ENCODE data around the gene UBR3. TPM values are rescaled to one million over a fixed set of nuclear protein-coding genes. Genes with fewer than 3 reads are reported as not detected.
A peak's percentile ranks its signal among the peaks of the same experiment; 100 is the strongest.

Gene UBR3
- total and polyA plus RNA-seq, 4 donors, result 6.1 to 63.9 (median 41.2) TPM

- H3K4me1 ChIP-seq (ENCODE audit: control insufficient read depth in 1 of 2, insufficient read depth in 2 of 2, low read length in 2 of 2), result no peaks in the 10 kb centered on the region
- no peaks in the 10 kb centered on the region for H3K9me3 ChIP-seq (ENCODE audit: control insufficient read depth, low read length)
- no peak overlapping the region for H3K4me3 ChIP-seq (ENCODE audit: low read length in 2 of 2)
- no peaks in the 10 kb centered on the region for H3K27me3 ChIP-seq (ENCODE audit: control insufficient read depth in 1 of 2, insufficient read depth in 2 of 2, low read length in 1 of 2)
- 73 to 91% methylated on average over 2 of the region's 2 CpGs for WGBS, 2 donors
- DNase-seq (no peak), ATAC-seq (ENCODE audit: low FRiP score) (no peak)
- H3K27ac ChIP-seq (ENCODE audit: low read depth in 1 of 2, low read length in 2 of 2), result no peak overlapping the region
- intact Hi-C loops (cut with DNase I), result no loop called here
- H3K36me3 ChIP-seq (ENCODE audit: control insufficient read depth in 1 of 2, insufficient read depth in 2 of 2, low read length in 1 of 2), result peaks cover 2 to 4% of the 10 kb centered on the region in 2 donors
Measured at GRCh38 chr2:170070778-170071177, 243.5 kb downstream of the UBR3 start.

GRCh38 chr2:170073288-170073687 is 246.0 kb downstream of the UBR3 start:
- H3K36me3 ChIP-seq (ENCODE audit: control insufficient read depth in 1 of 2, insufficient read depth in 2 of 2, low read length in 1 of 2), result peaks cover 0 to 3% of the 10 kb centered on the region in 2 donors
- DNase-seq (peak in 1 of 2 donors; percentile 77), ATAC-seq (ENCODE audit: low FRiP score) (no peak)
- 1 to 2% methylated on average over 2 of the region's 2 CpGs for WGBS, 2 donors
- H3K4me1 ChIP-seq (ENCODE audit: control insufficient read depth in 1 of 2, insufficient read depth in 2 of 2, low read length in 2 of 2), result no peaks in the 10 kb centered on the region
- H3K9me3 ChIP-seq (ENCODE audit: control insufficient read depth, low read length), result no peaks in the 10 kb centered on the region
- no peaks in the 10 kb centered on the region for H3K27me3 ChIP-seq (ENCODE audit: control insufficient read depth in 1 of 2, insufficient read depth in 2 of 2, low read length in 1 of 2)
- intact Hi-C loops (cut with DNase I), result no loop called here
- H3K4me3 ChIP-seq (ENCODE audit: low read length in 2 of 2), result no peak overlapping the region
- no peak overlapping the region for H3K27ac ChIP-seq (ENCODE audit: low read depth in 1 of 2, low read length in 2 of 2)

- intact Hi-C loops (cut with DNase I), result no loop called here
- H3K27ac ChIP-seq (ENCODE audit: low read depth in 1 of 2, low read length in 2 of 2), result no peak overlapping the region
- H3K27me3 ChIP-seq (ENCODE audit: control insufficient read depth in 1 of 2, insufficient read depth in 2 of 2, low read length in 1 of 2), result no peaks in the 10 kb centered on the region
- H3K9me3 ChIP-seq (ENCODE audit: control insufficient read depth, low read length), result no peaks in the 10 kb centered on the region
- ATAC-seq (ENCODE audit: low FRiP score) (no peak), DNase-seq (no peak)
- H3K4me3 ChIP-seq (ENCODE audit: low read length in 2 of 2), result no peak overlapping the region
- WGBS, 2 donors, result 98 to 100% methylated on average over 1 of the region's 1 CpG
- H3K4me1 ChIP-seq (ENCODE audit: control insufficient read depth in 1 of 2, insufficient read depth in 2 of 2, low read length in 2 of 2), result no peaks in the 10 kb centered on the region
- H3K36me3 ChIP-seq (ENCODE audit: control insufficient read depth in 1 of 2, insufficient read depth in 2 of 2, low read length in 1 of 2), result peaks cover 2 to 3% of the 10 kb centered on the region in 2 donors
Measured at GRCh38 chr2:170076189-170076588, 248.9 kb downstream of the UBR3 start.

- no peaks in the 10 kb centered on the region for H3K4me1 ChIP-seq (ENCODE audit: control insufficient read depth in 1 of 2, insufficient read depth in 2 of 2, low read length in 2 of 2)
- 90% methylated on average over 7 of the region's 7 CpGs for WGBS, 2 donors
Measured at GRCh38 chr2:170077830-170078569, 250.7 kb downstream of the UBR3 start.

GRCh38 chr2:170084820-170085491 is 257.7 kb downstream of the UBR3 start:
- H3K27me3 ChIP-seq (ENCODE audit: control insufficient read depth in 1 of 2, insufficient read depth in 2 of 2, low read length in 1 of 2), result no peaks in the 10 kb centered on the region
- intact Hi-C loops (cut with DNase I), result no loop called here
- H3K9me3 ChIP-seq (ENCODE audit: control insufficient read depth, low read length), result no peaks in the 10 kb centered on the region
- H3K4me1 ChIP-seq (ENCODE audit: control insufficient read depth in 1 of 2, insufficient read depth in 2 of 2, low read length in 2 of 2), result no peaks in the 10 kb centered on the region
- no peak for ATAC-seq (ENCODE audit: low FRiP score)
- no peak for DNase-seq
- WGBS, 2 donors, result 91 to 96% methylated on average over 2 of the region's 2 CpGs
- no peak overlapping the region for H3K27ac ChIP-seq (ENCODE audit: low read depth in 1 of 2, low read length in 2 of 2)
- H3K4me3 ChIP-seq (ENCODE audit: low read length in 2 of 2), result no peak overlapping the region
- H3K36me3 ChIP-seq (ENCODE audit: control insufficient read depth in 1 of 2, insufficient read depth in 2 of 2, low read length in 1 of 2), result peaks cover 0 to 2% of the 10 kb centered on the region in 2 donors

More at GRCh38 chr2:170077830-170078569, 250.7 kb downstream of the UBR3 start:
- intact Hi-C loops (cut with DNase I), result no loop called here
- ATAC-seq (ENCODE audit: low FRiP score) (no peak), DNase-seq (no peak)
- Histone ChIP-seq H3K4me3 (ENCODE audit: low read length in 2 of 2) (no peak overlapping the region), H3K27ac (ENCODE audit: low read depth in 1 of 2, low read length in 2 of 2) (no peak overlapping the region), H3K36me3 (ENCODE audit: control insufficient read depth in 1 of 2, insufficient read depth in 2 of 2, low read length in 1 of 2) (peaks cover 2 to 3% of the 10 kb centered on the region in 2 donors), H3K9me3 (ENCODE audit: control insufficient read depth, low read length) (no peaks in the 10 kb centered on the region), H3K27me3 (ENCODE audit: control insufficient read depth in 1 of 2, insufficient read depth in 2 of 2, low read length in 1 of 2) (no peaks in the 10 kb centered on the region)

GRCh38 chr2:170086117-170086688 is 258.9 kb downstream of the UBR3 start:
- intact Hi-C loops (cut with DNase I), result no loop called here
- 49 to 54% methylated on average over 5 of the region's 5 CpGs for WGBS, 2 donors

GRCh38 chr2:170086751-170087412 is 259.6 kb downstream of the UBR3 start:
- DNase-seq (no peak), ATAC-seq (ENCODE audit: low FRiP score) (no peak)
- 72 to 75% methylated on average over 2 of the region's 2 CpGs for WGBS, 2 donors
- Histone ChIP-seq H3K27me3 (ENCODE audit: control insufficient read depth in 1 of 2, insufficient read depth in 2 of 2, low read length in 1 of 2) (no peaks in the 10 kb centered on the region), H3K9me3 (ENCODE audit: control insufficient read depth, low read length) (no peaks in the 10 kb centered on the region), H3K4me3 (ENCODE audit: low read length in 2 of 2) (no peak overlapping the region), H3K4me1 (ENCODE audit: control insufficient read depth in 1 of 2, insufficient read depth in 2 of 2, low read length in 2 of 2) (no peaks in the 10 kb centered on the region), H3K36me3 (ENCODE audit: control insufficient read depth in 1 of 2, insufficient read depth in 2 of 2, low read length in 1 of 2) (no peaks in the 10 kb centered on the region), H3K27ac (ENCODE audit: low read depth in 1 of 2, low read length in 2 of 2) (no peak overlapping the region)
- intact Hi-C loops (cut with DNase I), result no loop called here

More at GRCh38 chr2:170086117-170086688, 258.9 kb downstream of the UBR3 start:
- H3K36me3 ChIP-seq (ENCODE audit: control insufficient read depth in 1 of 2, insufficient read depth in 2 of 2, low read length in 1 of 2), result no peaks in the 10 kb centered on the region
- no peak for ATAC-seq (ENCODE audit: low FRiP score)
- H3K4me1 ChIP-seq (ENCODE audit: control insufficient read depth in 1 of 2, insufficient read depth in 2 of 2, low read length in 2 of 2), result no peaks in the 10 kb centered on the region
- no peaks in the 10 kb centered on the region for H3K9me3 ChIP-seq (ENCODE audit: control insufficient read depth, low read length)
- no peaks in the 10 kb centered on the region for H3K27me3 ChIP-seq (ENCODE audit: control insufficient read depth in 1 of 2, insufficient read depth in 2 of 2, low read length in 1 of 2)
- no peak overlapping the region for H3K4me3 ChIP-seq (ENCODE audit: low read length in 2 of 2)
- no peak for DNase-seq
- no peak overlapping the region for H3K27ac ChIP-seq (ENCODE audit: low read depth in 1 of 2, low read length in 2 of 2)

GRCh38 chr2:170087413-170087793 is 260.1 kb downstream of the UBR3 start:
- ATAC-seq (ENCODE audit: low FRiP score) (no peak), DNase-seq (no peak)
- Histone ChIP-seq H3K4me1 (ENCODE audit: control insufficient read depth in 1 of 2, insufficient read depth in 2 of 2, low read length in 2 of 2) (no peaks in the 10 kb centered on the region), H3K27ac (ENCODE audit: low read depth in 1 of 2, low read length in 2 of 2) (no peak overlapping the region), H3K27me3 (ENCODE audit: control insufficient read depth in 1 of 2, insufficient read depth in 2 of 2, low read length in 1 of 2) (no peaks in the 10 kb centered on the region), H3K36me3 (ENCODE audit: control insufficient read depth in 1 of 2, insufficient read depth in 2 of 2, low read length in 1 of 2) (no peaks in the 10 kb centered on the region), H3K4me3 (ENCODE audit: low read length in 2 of 2) (no peak overlapping the region), H3K9me3 (ENCODE audit: control insufficient read depth, low read length) (no peaks in the 10 kb centered on the region)
- WGBS, 2 donors, result 91 to 92% methylated on average over 2 of the region's 2 CpGs
- intact Hi-C loops (cut with DNase I), result no loop called here
